Stimulated activated naive CD8-positive, alpha-beta T cell treated with anti-CD3 and anti-CD28 coated beads, Interleukin-15, amount 100 ng/mL, for 72 hours (primary cell): Measurements from ENCODE around the gene AIFM2.
"Not testable (repeated sequence)": the region's sequence is repeated elsewhere in the genome, so short reads cannot be mapped to it uniquely, and the experiment has no call there.

Experiments
- ATAC-seq: fragments of 150-1000 bp; cut with Tn5 transposase; 2 replicates; pipeline ENCODE4 v1.10.0; 2021; ENCODE audit warnings: mild to moderate bottlenecking, moderate library complexity
- DNase-seq, 2 donors: peaks; one replicate each; pipeline ENCODE4 v3.0.0; 2021 to 2022
- H3K27ac Mint-ChIP-seq, 2 donors: one replicate each; pipeline ENCODE4 v1.8.0; 2022; ENCODE audit warnings: mild to moderate bottlenecking in 2 of 2, mixed read lengths in 2 of 2, moderate library complexity in 2 of 2
- H3K27me3 Mint-ChIP-seq: one replicate; pipeline ENCODE4 v1.8.0; 2022; ENCODE audit warnings: mixed read lengths
- H3K4me1 Mint-ChIP-seq: one replicate; pipeline ENCODE4 v1.8.0; 2022; ENCODE audit warnings: mild to moderate bottlenecking, mixed read lengths
- H3K4me3 Mint-ChIP-seq, 2 donors: one replicate each; pipeline ENCODE4 v1.8.0; 2022; ENCODE audit warnings: mild to moderate bottlenecking in 2 of 2, mixed read lengths in 2 of 2, moderate library complexity in 1 of 2
- H3K9me3 Mint-ChIP-seq, 2 donors: one replicate each; pipeline ENCODE4 v1.8.0; 2022; ENCODE audit warnings: mixed read lengths in 2 of 2

The AIFM2 gene

DNA sequence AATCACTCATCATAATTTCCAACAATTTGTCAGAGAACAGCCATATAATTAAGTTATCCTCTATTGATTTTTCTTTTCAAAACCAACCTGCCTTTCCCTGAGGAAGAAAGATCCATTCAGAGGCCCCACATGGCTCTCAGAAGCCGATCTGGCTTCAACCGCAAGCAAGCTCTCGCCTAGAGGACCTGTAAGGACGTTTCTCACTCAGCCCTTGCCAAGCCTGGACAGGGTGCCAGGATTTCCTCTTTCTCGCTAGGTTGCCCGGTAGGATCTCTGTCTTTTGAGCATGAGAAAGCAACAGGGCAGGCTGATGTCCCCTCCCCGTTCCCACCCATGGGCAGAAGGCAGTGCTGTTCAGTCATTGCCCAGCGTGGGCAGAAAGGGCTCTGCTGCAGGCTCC lies 13.0 kb downstream of the AIFM2 start:
- Mint-ChIP-seq H3K9me3 (no peaks in the 10 kb centered on the region), H3K27me3 (no peaks in the 10 kb centered on the region), H3K27ac (no peak overlapping the region), H3K4me3 (no peak overlapping the region), H3K4me1 (peaks cover 8% of the 10 kb centered on the region)
- ATAC-seq (no peak), DNase-seq (no peak)

DNA sequence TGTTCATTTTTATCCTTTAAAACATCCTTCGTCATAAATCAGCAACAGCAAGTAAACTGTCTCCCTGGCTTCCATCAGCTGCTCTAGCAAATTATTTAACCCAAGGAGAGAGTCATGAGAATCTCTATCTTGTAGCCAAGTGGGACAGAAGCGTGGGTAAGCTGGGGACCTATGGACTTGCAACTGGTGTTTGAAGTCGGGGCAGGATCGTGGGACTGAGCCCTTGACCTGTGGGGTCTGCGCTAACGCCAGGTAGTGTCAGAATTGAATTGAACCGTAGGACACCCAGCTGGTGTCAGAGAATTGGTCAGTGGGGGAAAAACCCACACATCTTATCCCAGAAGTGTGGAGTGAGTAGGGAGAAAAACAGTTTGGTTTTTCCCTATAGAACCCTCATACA lies 13.4 kb downstream of the AIFM2 start:
- Mint-ChIP-seq H3K27me3 (no peaks in the 10 kb centered on the region), H3K4me3 (no peak overlapping the region)

DNA sequence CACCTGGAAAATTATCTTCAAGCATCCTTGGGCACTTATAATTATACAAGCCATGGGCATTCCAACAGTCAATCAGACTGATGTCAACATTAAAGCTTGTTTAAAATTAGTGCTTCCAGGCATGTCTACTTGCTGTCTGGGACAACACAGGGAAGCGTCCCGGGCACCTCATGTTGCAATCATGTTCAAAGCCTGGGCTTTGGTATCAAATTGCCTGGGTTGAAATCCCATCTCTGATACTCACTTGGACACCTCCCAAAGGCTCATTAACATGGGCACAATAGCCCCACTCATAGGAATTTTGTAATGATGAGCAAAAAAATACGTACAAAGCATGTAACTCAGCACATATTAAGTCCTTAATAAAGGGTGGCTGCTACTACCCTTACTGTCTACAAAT lies 14.4 kb downstream of the AIFM2 start:
- no peak overlapping the region for H3K27ac Mint-ChIP-seq
- ATAC-seq (no peak), DNase-seq (no peak)
- peaks cover 8% of the 10 kb centered on the region for H3K4me1 Mint-ChIP-seq
- no peaks in the 10 kb centered on the region for H3K27me3 Mint-ChIP-seq
- no peak overlapping the region for H3K4me3 Mint-ChIP-seq
- no peaks in the 10 kb centered on the region for H3K9me3 Mint-ChIP-seq

More for the DNA sequence above, 13.4 kb downstream of the AIFM2 start:
- Mint-ChIP-seq H3K27ac (peak overlapping the region in 1 of 2 donors; percentile 29), H3K4me1 (peaks cover 8% of the 10 kb centered on the region), H3K9me3 (no peaks in the 10 kb centered on the region)
- DNase-seq (no peak), ATAC-seq (no peak)

DNA sequence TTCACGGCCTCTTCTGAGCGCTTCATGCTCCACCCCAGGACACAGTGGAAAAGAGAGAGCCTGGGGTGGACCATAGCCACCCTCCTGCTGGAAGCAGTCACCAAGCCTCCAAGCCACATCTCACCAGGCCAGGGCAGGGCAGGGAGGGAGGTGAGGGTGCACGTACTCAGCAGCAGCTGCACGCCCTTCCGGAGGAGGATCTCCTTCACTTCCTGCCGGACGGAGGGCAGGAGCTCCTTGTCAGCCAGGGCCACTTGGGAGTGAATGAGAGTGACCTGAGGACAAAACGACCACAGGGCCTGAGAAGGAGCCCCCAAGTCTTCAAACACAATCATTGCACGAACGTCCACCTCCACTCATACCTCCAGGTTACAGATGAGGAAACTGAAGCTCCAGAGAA lies 15.0 kb downstream of the AIFM2 start:
- no peaks in the 10 kb centered on the region for H3K9me3 Mint-ChIP-seq
- no peak overlapping the region for H3K27ac Mint-ChIP-seq
- DNase-seq, result no peak
- no peaks in the 10 kb centered on the region for H3K27me3 Mint-ChIP-seq
- peaks cover 13% of the 10 kb centered on the region for H3K4me1 Mint-ChIP-seq
- H3K4me3 Mint-ChIP-seq, result no peak overlapping the region
- no peak for ATAC-seq

DNA sequence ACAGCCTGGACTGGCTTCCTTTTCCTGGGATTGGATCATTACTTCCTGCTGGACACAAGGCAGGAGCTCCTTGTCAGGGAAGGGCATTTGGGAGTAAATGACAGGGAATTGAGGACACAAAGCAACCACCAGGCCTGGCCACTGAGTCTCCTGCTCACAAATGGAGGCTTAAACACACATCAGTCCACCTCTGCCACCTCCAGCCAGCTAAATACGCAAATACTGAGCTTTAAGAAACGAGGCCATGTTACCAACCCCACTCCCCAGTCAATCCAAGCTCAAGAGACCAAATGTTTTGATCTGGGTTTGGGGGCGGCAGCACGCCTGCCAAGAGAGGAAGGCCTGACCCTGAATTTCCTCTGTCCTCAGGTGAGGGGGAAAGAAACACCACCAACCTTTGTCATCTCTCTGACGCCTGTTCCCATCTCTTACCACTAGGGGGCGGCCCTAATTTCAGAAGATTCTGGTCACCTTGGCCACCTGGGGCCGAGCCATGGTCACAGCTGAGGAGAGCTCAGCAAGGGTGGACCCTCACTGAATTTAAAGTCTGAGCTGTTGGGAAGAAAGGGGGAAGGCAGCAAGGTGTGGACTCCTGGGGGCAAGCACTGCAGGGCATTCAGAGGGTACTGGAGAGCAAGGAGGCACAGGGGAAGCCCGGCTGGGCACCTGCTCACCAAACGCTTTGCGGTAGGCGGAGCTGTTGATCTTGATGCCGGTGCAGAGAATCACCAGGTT lies 16.5 kb downstream of the AIFM2 start:
- H3K27ac Mint-ChIP-seq, result no peak overlapping the region
- H3K9me3 Mint-ChIP-seq, result no peaks in the 10 kb centered on the region
- no peaks in the 10 kb centered on the region for H3K27me3 Mint-ChIP-seq
- no peak overlapping the region for H3K4me3 Mint-ChIP-seq
- ATAC-seq, result peak; percentile 74
- peaks cover 20% of the 10 kb centered on the region for H3K4me1 Mint-ChIP-seq
- DNase-seq, result peak; percentile 62 to 65

DNA sequence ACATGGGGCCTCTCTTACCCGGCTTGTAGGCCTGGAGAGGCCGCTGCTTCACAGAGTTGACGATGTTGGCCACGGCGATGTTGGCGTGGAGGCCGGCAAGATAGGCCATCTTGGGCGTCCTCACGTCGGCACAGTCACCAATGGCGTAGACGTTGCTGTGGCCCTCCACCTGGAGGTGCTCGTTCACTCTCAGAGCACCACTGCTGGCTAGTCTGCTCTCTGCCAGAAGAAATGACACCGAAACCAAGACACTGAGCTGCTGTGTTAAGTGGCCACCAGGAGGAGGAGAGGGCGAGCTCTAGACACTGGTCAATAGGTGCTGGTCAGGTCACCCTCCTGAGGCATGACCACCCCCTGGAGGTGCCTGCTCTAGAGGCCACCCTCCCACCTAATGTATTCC lies 17.7 kb downstream of the AIFM2 start:
- ATAC-seq (no peak), DNase-seq (no peak)
- Mint-ChIP-seq H3K27ac (no peak overlapping the region), H3K27me3 (no peaks in the 10 kb centered on the region), H3K4me3 (no peak overlapping the region), H3K9me3 (no peaks in the 10 kb centered on the region), H3K4me1 (peaks cover 20% of the 10 kb centered on the region)

DNA sequence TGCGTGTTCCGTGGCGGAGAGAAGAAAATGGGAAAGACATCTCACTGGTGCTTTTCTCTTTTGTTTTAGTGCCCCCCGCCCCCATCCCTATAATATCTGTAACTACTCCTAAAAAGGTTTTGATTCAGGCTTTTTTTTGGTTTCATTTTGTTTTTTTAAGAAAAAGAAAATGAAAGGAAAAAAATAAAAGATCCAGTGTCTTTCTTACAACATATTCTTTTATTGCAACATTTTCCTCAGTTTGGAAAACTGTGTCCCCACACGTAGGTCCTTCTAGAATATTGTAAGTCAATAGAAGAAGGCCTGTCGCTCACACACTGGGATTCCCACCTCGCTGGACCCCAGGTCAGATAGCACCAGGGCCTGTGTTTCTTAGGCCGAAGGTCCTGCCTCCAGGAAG lies 20.6 kb downstream of the AIFM2 start:
- no peak for ATAC-seq

DNA sequence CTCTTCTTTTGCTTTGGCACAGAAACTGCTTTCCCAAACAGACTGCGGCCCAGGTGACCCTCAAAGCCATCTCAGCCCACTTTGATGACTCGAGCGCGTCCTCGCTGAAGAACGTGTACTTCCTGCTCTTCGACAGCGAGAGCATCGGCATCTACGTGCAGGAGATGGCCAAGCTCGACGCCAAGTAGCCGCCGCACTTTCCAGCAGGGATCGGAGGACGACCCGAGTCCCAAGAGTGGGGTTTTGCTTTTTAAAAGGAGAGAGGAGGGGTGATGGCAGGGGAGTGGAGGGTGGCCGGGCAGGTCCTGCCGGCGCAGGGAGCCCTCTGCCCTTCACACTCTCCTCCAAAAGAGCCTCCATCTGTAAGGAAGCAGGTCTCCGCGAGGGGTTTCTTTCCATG lies 21.1 kb downstream of the AIFM2 start:
- Mint-ChIP-seq H3K27ac (peak overlapping the region in 1 of 2 donors; percentile 54), H3K9me3 (no peaks in the 10 kb centered on the region), H3K27me3 (no peaks in the 10 kb centered on the region), H3K4me1 (peaks cover 24% of the 10 kb centered on the region), H3K4me3 (no peak overlapping the region)
- ATAC-seq, result no peak
- no peak for DNase-seq

More for the DNA sequence above, 20.6 kb downstream of the AIFM2 start:
- H3K9me3 Mint-ChIP-seq, result no peaks in the 10 kb centered on the region
- peak overlapping the region; percentile 16 to 89 for H3K27ac Mint-ChIP-seq
- H3K27me3 Mint-ChIP-seq, result no peaks in the 10 kb centered on the region
- H3K4me1 Mint-ChIP-seq, result peaks cover 24% of the 10 kb centered on the region
- H3K4me3 Mint-ChIP-seq, result no peak overlapping the region
- no peak for DNase-seq

DNA sequence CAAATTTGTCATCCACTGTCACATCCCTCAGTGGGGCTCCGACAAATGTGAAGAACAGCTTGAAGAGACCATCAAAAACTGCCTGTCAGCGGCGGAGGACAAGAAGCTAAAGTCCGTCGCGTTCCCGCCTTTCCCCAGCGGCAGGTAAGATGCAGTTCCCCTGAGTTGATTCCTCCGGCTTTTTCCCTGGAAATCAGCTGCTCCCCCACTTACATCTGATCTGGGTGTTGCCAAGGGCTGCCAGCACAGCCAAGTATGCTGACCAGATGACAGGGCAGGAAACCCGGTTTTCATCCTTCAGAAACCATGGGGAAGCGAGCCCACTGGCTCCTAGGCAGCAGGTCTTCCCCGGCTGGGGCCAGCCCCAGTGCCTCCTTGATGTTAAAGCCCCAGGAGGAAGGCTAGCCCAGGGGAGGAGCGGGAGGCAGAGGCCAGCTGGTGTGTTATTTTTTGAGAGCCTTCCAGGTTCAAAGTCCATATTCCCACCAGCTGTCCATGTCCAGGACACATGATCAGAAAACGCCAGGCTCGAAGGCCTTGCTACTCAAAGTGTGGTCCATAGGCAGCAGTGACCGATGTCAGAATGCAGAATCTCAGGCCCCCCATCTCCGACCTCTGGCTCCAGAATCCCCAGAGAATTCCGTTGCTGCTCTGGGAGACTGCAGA lies 23.4 kb downstream of the AIFM2 start:
- H3K27ac Mint-ChIP-seq, result no peak overlapping the region
- peaks cover 28% of the 10 kb centered on the region for H3K4me1 Mint-ChIP-seq
- ATAC-seq, result no peak
- no peak overlapping the region for H3K4me3 Mint-ChIP-seq
- H3K9me3 Mint-ChIP-seq, result no peaks in the 10 kb centered on the region
- H3K27me3 Mint-ChIP-seq, result no peaks in the 10 kb centered on the region
- no peak for DNase-seq

DNA sequence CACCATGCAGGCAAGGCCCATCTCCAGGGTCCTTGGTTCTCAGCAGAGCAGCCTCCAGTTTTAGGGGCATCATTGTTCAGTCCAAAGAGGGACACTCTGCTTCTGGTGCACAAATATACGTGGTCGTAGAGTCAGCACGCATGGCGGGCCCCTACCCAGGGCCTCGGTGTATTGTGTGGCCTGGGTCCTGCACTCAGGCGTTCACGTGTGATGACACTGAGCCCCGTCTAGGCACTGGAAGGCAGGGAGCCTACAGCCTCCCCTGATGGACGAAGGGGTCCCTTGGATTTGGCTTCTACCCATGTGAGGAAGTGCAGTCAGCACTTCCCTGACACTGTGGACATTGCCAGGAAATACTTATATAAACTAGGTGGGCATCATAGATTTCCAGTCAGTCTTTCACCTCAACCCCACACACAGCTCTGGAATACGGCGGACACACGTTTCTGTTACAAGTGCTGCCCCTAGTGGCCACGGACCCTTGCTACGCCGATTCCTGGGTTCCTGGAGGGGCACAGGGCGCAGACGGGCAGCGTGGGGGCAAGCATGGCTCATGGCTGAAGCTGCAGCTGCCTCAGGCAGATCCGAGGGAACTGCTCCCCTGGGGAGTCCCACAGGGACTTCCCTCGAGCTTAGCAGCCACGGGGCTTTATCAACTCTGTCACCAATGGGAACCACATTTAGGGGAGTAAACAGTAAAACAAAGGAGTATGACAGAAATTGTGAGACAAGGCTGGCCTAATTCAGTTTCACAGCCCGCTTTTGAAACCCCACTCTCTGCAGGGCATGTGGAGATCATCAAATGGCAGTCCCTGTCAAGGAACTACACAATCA lies 25.4 kb downstream of the AIFM2 start:
- Mint-ChIP-seq H3K4me1 (peaks cover 19% of the 10 kb centered on the region), H3K27me3 (no peaks in the 10 kb centered on the region), H3K27ac (no peak overlapping the region), H3K4me3 (no peak overlapping the region), H3K9me3 (no peaks in the 10 kb centered on the region)
- DNase-seq (peak in 1 of 2 donors; percentile 32), ATAC-seq (peak; percentile 82)

DNA sequence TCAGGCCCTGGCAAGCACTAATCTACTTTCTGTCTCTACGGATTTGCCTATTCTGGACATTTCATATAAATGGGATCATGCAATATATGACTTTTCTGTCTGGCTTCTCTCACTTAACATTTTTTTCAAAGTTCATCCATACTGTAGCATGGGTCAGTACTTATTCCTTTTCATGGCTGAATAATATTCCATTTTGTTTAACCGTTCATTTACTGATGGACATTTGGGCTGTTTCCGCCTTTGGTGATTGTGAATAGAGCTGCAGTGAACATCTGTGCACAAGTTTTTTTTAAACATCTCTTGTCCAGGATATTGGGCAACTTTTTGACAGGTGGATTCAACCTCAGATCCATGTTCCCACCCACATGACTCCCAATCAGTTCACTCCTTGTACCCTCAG lies 31.0 kb downstream of the AIFM2 start:
- peaks cover 18% of the 10 kb centered on the region for H3K4me1 Mint-ChIP-seq
- H3K27ac Mint-ChIP-seq, result peak overlapping the region in 1 of 2 donors; percentile 11
- DNase-seq (no peak), ATAC-seq (no peak)
- no peak overlapping the region for H3K4me3 Mint-ChIP-seq
- H3K27me3 Mint-ChIP-seq, result no peaks in the 10 kb centered on the region
- H3K9me3 Mint-ChIP-seq, result no peaks in the 10 kb centered on the region

DNA sequence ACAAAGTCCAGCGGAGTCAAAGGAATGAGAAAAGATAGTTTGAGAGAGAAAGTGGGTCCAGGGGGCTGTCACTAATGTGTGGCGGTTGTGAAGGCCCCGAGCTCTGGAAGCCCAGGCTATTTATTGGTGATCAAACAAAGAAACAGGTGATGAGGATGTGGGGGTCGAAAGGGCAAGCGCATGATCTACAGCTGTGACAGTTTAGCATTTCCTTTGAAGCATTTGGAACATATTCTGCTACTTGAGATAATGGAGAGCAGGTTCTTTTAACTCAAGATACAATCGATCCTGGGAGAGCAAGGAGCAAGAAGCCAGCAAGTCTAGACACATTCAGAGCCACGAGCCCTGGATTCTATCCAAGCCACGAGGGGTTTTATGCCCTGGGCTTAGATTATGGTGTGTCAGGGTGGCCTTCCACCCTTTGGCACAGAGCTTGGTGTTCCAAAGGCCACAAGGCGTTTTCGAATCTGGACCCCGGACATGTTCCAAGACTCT lies 31.5 kb downstream of the AIFM2 start:
- Mint-ChIP-seq H3K4me1 (peaks cover 23% of the 10 kb centered on the region), H3K27ac (peak overlapping the region in 1 of 2 donors; percentile 81)
- DNase-seq, H3K27me3 Mint-ChIP-seq, H3K4me3 Mint-ChIP-seq, H3K9me3 Mint-ChIP-seq, ATAC-seq: not testable (repeated sequence)

DNA sequence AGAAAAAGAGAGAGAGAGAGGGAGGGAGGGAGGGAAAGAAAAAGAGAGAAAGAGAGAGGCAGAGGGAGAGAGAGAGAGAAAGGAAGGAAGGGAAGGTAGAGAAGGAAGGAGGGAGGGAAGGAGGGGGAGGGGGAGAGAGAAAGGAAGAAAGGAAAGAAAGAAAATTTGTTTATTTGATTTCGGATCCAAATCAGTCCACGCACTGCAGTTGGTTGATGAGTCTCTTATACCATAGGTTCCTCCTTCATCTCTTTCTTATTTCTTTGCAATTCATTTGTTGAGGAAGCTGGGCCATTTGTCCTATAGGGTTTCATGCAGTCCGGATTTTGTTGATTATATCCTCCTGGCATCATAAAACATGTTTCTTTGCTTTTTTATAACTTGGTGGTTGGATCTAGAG lies 34.4 kb downstream of the AIFM2 start:
- ATAC-seq (no peak), DNase-seq (no peak)
- Mint-ChIP-seq H3K4me1 (peaks cover 35% of the 10 kb centered on the region), H3K4me3 (no peak overlapping the region), H3K27me3 (no peaks in the 10 kb centered on the region), H3K9me3 (no peaks in the 10 kb centered on the region), H3K27ac (peak overlapping the region in 1 of 2 donors; percentile 67)

DNA sequence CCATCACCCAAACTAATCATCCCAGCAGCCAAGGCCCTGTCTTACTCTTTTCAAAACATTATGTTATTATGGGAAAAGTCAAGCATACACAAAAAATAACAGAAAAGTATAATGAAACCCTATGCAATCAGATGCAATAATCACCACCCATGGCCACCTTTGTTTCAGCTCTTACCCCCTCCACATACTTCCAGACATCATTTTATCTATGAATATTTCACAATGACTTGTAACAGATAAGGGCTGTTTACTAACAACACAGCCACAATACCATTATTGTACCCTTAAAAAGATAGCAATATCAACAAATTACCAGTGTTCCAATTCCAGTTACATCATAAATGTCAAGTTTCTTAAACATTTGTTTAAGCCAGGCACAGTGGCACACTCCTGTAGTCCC lies 35.2 kb downstream of the AIFM2 start:
- peaks cover 44% of the 10 kb centered on the region for H3K4me1 Mint-ChIP-seq
- ATAC-seq, result no peak
- DNase-seq, result no peak
- H3K27ac Mint-ChIP-seq, result no peak overlapping the region
- H3K9me3 Mint-ChIP-seq, result no peaks in the 10 kb centered on the region
- no peak overlapping the region for H3K4me3 Mint-ChIP-seq
- no peaks in the 10 kb centered on the region for H3K27me3 Mint-ChIP-seq

DNA sequence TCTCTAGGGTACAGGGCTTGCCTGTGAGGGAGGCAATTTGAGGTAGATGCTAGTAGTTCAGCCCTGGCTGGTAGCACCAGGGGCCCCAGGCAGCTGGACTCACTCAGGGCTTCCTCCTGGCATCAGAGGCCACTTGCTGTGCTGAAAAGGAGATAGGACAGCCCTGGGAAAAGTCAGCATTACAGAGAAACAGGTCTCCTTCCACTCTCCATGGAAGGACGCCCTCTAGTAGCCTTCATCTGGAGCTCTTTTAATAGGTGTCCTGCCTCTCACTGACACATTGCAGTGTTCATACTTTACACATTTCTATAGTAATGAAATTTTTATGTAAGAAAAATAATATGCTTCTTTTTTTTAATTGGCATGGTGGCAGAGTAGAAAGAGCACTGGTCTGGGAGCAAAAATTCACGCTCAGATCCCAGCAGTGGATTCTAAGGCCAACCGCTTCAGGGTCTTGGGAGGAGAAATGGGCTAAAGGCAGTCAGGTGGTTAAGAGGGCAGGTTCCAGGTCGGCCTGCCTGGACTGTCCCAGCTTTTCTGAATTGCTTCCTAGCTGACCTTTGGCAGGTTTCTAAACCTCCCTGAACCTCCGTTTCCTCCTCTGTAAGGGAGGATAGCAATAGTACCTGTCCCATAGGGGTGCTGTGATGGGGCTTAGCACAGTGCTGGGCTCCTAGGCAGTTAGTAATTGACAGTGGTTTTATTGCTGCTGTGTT lies 35.8 kb downstream of the AIFM2 start:
- Mint-ChIP-seq H3K9me3 (no peaks in the 10 kb centered on the region), H3K27me3 (no peaks in the 10 kb centered on the region), H3K27ac (no peak overlapping the region), H3K4me3 (no peak overlapping the region), H3K4me1 (peaks cover 49% of the 10 kb centered on the region)
- DNase-seq (no peak), ATAC-seq (no peak)
